ENCODE measurements around the gene CYP2U1.

- TF ChIP-seq SIN3A (IDR thresholded peaks at IDR 0.05; ENCODE audit: borderline replicate concordance, insufficient read depth, low read length) (no peak), POLR2AphosphoS5 (IDR thresholded peaks at IDR 0.05; ENCODE audit: low read depth, low read length) (no peak), TAF1 (IDR thresholded peaks at IDR 0.05; ENCODE audit: borderline replicate concordance, insufficient read depth, low read length) (no peak), REST (IDR thresholded peaks at IDR 0.05; ENCODE audit: insufficient read depth in 1 of 2, low read depth in 2 of 2, low read length in 2 of 2) (no peak)
Measured at GRCh38 chr4:107987916-107988762, 56.8 kb downstream of the CYP2U1 start.
